ENCODE data around the gene TMEM140. TPM values are rescaled to one million over a fixed set of nuclear protein-coding genes. Genes with fewer than 3 reads are reported as not detected.

TMEM140 gene
- total RNA-seq, 3 donors from 2014 or later (not counting 1 experiment from before 2014, with no cell fraction given) = 60.0 to 81.7 (median 76.9) TPM

DNA sequence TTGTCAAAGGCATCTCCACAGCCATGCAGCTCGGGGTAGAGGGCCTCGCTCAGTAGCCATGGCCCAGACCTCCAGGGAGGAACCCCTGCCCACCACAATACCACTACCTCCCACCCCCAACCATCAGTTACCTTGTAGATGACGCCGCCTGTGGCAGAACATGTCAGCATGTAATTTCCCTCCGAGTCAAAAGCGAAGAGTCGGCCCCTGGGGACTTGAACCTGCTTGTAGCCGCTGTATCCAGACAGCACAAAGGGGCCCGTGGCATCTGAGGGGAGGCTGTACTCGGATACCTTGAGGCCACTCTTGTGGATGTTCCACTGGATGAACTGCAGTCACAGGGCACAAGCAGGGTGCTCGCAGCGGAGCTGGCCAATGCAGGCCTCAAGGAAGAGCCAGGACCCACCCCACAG is 39.0 kb downstream of the TMEM140 start:
- Histone ChIP-seq H3K9me3 (ENCODE audit: control insufficient read depth, insufficient read depth, low read length) (peaks cover 11% of the 10 kb centered on the region), H3K36me3 (ENCODE audit: control insufficient read depth, insufficient read depth, low read length) (peaks cover 46% of the 10 kb centered on the region), H3K27me3 (ENCODE audit: control insufficient read depth, insufficient read depth, low read length) (no peaks in the 10 kb centered on the region), H3K4me3 (ENCODE audit: low read length) (no peak overlapping the region), H3K27ac (ENCODE audit: low read length) (no peak overlapping the region), H3K4me1 (ENCODE audit: control insufficient read depth, insufficient read depth, low read length) (no peaks in the 10 kb centered on the region)
- Mint-ChIP-seq H3K4me3 (no peak overlapping the region), H3K9me3 (peaks cover 2 to 7% of the 10 kb centered on the region in 2 donors), H3K27me3 (ENCODE audit: low read depth in 2 of 2) (no peaks in the 10 kb centered on the region), H3K4me1 (peaks cover 0 to 4% of the 10 kb centered on the region in 2 donors), H3K36me3 (peaks cover 26% of the 10 kb centered on the region), H3K27ac (no peak overlapping the region)
- ATAC-seq = no peak
- TF ChIP-seq, protein P1, sequence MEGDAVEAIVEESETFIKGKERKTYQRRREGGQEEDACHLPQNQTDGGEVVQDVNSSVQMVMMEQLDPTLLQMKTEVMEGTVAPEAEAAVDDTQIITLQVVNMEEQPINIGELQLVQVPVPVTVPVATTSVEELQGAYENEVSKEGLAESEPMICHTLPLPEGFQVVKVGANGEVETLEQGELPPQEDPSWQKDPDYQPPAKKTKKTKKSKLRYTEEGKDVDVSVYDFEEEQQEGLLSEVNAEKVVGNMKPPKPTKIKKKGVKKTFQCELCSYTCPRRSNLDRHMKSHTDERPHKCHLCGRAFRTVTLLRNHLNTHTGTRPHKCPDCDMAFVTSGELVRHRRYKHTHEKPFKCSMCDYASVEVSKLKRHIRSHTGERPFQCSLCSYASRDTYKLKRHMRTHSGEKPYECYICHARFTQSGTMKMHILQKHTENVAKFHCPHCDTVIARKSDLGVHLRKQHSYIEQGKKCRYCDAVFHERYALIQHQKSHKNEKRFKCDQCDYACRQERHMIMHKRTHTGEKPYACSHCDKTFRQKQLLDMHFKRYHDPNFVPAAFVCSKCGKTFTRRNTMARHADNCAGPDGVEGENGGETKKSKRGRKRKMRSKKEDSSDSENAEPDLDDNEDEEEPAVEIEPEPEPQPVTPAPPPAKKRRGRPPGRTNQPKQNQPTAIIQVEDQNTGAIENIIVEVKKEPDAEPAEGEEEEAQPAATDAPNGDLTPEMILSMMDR (IDR thresholded peaks at IDR 0.05) = no peak
- WGBS (ENCODE audit: insufficient coverage) = 72% methylated on average over 12 of the region's 12 CpGs
- intact Hi-C loops (cut with micrococcal nuclease) = no loop called here
- no peak for DNase-seq

DNA sequence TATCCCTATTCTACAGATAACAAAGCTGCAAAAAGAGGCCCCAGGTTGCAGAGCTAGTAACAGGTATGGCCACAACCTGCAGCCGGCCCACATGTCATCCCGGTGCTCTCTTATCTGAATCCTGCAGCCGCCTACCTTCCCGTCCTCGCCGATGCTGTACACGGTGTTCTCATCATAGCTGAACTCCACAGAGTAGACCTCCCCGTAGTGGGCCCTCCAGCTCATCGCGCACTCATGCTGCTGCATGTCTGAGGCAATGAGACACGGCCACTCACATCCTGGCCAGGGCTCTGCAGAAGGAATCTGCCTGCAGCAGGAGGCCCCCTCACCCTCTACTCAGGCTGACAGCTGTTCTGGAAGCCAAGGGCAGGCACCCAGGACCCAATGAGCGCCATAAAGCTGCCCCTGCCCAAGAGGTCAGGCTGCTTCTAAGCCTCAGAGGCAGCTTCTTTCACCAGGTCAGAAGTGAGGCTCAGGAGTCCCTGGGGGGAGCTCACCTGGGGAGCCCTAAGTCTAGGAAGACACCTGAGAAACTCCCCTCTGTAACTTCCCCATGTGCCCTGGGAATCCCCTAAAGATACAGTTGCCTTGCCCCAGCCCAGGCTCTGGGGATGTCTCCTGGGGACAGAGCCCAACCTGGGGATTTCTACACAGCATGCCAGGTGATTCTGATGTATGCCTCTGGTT is 40.6 kb downstream of the TMEM140 start:
- WGBS (ENCODE audit: insufficient coverage) = 95% methylated on average over 12 of the region's 12 CpGs
- intact Hi-C loops (cut with micrococcal nuclease) = no loop called here
- no peak overlapping the region for H3K27ac Mint-ChIP-seq
- TF ChIP-seq, protein P1 (IDR thresholded peaks at IDR 0.05) = no peak
- H3K27me3 Mint-ChIP-seq (ENCODE audit: low read depth in 2 of 2) = no peaks in the 10 kb centered on the region
- H3K36me3 ChIP-seq (ENCODE audit: control insufficient read depth, insufficient read depth, low read length) = peaks cover 58% of the 10 kb centered on the region
- ATAC-seq (no peak), DNase-seq (peak in 1 of 2 donors; percentile 34)
- peaks cover 22% of the 10 kb centered on the region for H3K36me3 Mint-ChIP-seq
- H3K4me1 ChIP-seq (ENCODE audit: control insufficient read depth, insufficient read depth, low read length) = no peaks in the 10 kb centered on the region
- H3K4me3 ChIP-seq (ENCODE audit: low read length) = no peak overlapping the region
- H3K27ac ChIP-seq (ENCODE audit: low read length) = no peak overlapping the region
- H3K9me3 ChIP-seq (ENCODE audit: control insufficient read depth, insufficient read depth, low read length) = no peaks in the 10 kb centered on the region
- H3K9me3 Mint-ChIP-seq = peaks cover 0 to 2% of the 10 kb centered on the region in 2 donors
- H3K27me3 ChIP-seq (ENCODE audit: control insufficient read depth, insufficient read depth, low read length) = no peaks in the 10 kb centered on the region
- H3K4me3 Mint-ChIP-seq = no peak overlapping the region
- H3K4me1 Mint-ChIP-seq = peaks cover 0 to 4% of the 10 kb centered on the region in 2 donors

DNA sequence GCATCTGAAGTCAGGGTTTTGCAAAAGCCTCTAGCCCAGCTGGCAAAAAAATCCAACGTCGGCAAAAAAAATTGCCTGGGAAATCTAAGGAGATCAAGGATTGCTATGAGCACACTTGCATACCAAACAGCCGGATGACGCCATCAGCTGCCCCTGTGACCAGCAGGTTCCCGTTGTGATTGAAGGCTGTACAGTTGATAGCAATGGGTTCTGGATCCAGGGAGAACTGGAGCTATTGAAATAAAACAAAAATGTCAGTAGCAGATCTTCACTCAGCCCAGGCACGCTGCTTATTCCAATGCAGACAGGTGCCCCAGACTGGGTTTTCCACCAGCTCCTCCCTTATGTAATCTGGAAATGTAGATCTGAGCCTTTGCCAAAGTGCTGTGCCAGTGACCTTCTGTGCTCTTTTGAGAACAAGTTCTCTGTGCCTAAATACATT is 41.4 kb downstream of the TMEM140 start:
- TF ChIP-seq, protein P1 (IDR thresholded peaks at IDR 0.05) = no peak
- no peak for ATAC-seq
- Histone ChIP-seq H3K27ac (ENCODE audit: low read length) (no peak overlapping the region), H3K9me3 (ENCODE audit: control insufficient read depth, insufficient read depth, low read length) (no peaks in the 10 kb centered on the region), H3K4me1 (ENCODE audit: control insufficient read depth, insufficient read depth, low read length) (no peaks in the 10 kb centered on the region), H3K4me3 (ENCODE audit: low read length) (no peak overlapping the region), H3K36me3 (ENCODE audit: control insufficient read depth, insufficient read depth, low read length) (peaks cover 66% of the 10 kb centered on the region), H3K27me3 (ENCODE audit: control insufficient read depth, insufficient read depth, low read length) (no peaks in the 10 kb centered on the region)
- no peak overlapping the region for H3K27ac Mint-ChIP-seq
- 96% methylated on average over 6 of the region's 6 CpGs for WGBS (ENCODE audit: insufficient coverage)
- H3K4me1 Mint-ChIP-seq = peaks cover 0 to 4% of the 10 kb centered on the region in 2 donors
- no peaks in the 10 kb centered on the region for H3K27me3 Mint-ChIP-seq (ENCODE audit: low read depth in 2 of 2)
- no peak for DNase-seq
- peaks cover 15% of the 10 kb centered on the region for H3K36me3 Mint-ChIP-seq
- no peak overlapping the region for H3K4me3 Mint-ChIP-seq
- H3K9me3 Mint-ChIP-seq = no peaks in the 10 kb centered on the region
- intact Hi-C loops (cut with micrococcal nuclease) = no loop called here

DNA sequence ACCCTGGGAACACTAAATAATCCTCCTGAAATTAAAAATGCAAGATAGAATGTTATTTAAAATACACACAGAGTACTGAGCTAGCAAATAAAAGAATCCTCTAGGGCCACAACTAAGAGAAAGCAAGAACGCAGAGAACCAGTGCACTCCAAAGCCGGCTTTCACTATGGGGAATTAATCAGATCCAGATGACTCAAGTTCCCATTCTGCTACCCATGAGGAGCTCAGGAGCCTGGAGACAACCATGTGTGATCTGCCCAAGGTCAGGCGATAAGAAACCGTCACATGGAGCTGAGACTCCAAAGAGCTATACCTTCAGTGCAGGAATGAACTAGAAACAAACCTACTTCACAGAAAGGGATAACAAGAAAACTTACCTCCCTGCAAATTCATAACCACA is 42.1 kb downstream of the TMEM140 start:
- Mint-ChIP-seq H3K4me3 (no peak overlapping the region), H3K27me3 (ENCODE audit: low read depth in 2 of 2) (no peaks in the 10 kb centered on the region), H3K27ac (no peak overlapping the region), H3K9me3 (no peaks in the 10 kb centered on the region), H3K4me1 (peaks cover 0 to 4% of the 10 kb centered on the region in 2 donors), H3K36me3 (peaks cover 15% of the 10 kb centered on the region)
- Histone ChIP-seq H3K36me3 (ENCODE audit: control insufficient read depth, insufficient read depth, low read length) (peaks cover 70% of the 10 kb centered on the region), H3K4me3 (ENCODE audit: low read length) (no peak overlapping the region), H3K9me3 (ENCODE audit: control insufficient read depth, insufficient read depth, low read length) (no peaks in the 10 kb centered on the region), H3K27ac (ENCODE audit: low read length) (no peak overlapping the region), H3K4me1 (ENCODE audit: control insufficient read depth, insufficient read depth, low read length) (no peaks in the 10 kb centered on the region), H3K27me3 (ENCODE audit: control insufficient read depth, insufficient read depth, low read length) (no peaks in the 10 kb centered on the region)
- ATAC-seq (no peak), DNase-seq (no peak)
- TF ChIP-seq, protein P1 (IDR thresholded peaks at IDR 0.05) = no peak
- 95% methylated on average over 4 of the region's 4 CpGs for WGBS (ENCODE audit: insufficient coverage)
- intact Hi-C loops (cut with micrococcal nuclease) = no loop called here

Measured in natural killer cell (primary cell).